ENCODE data around the gene TCL1A.

The TCL1A gene

GRCh38 chr14:95725685-95726336 lies 11.9 kb upstream of the TCL1A start:
- no peak overlapping the region for H3K4me3 ChIP-seq (ENCODE audit: low read length)
- H3K27ac ChIP-seq (ENCODE audit: low read depth, low read length) = no peak overlapping the region
- H3K4me1 ChIP-seq (ENCODE audit: control insufficient read depth, low read length) = peaks cover 9% of the 10 kb centered on the region
- H3K79me2 ChIP-seq (ENCODE audit: control insufficient read depth, low read length) = no peaks in the 10 kb centered on the region
- TF ChIP-seq EZH2phosphoT487 (IDR thresholded peaks at IDR 0.05; ENCODE audit: borderline replicate concordance, low read length) (no peak), CTCF (IDR thresholded peaks at IDR 0.05; ENCODE audit: low read depth, low read length, poor library complexity, severe bottlenecking) (no peak)
- no peaks in the 10 kb centered on the region for H3K9me2 ChIP-seq (replicated peaks; ENCODE audit: control insufficient read depth, low read length)
- H3K27me3 ChIP-seq (ENCODE audit: control insufficient read depth, low read length) = peaks cover 12% of the 10 kb centered on the region; the same call in 1 of the 2 replicates
- no peak overlapping the region for H3K4me2 ChIP-seq (ENCODE audit: low read length)
- no peaks in the 10 kb centered on the region for H3K9me3 ChIP-seq (ENCODE audit: control insufficient read depth, insufficient read depth, low read length)
- no peaks in the 10 kb centered on the region for H3K36me3 ChIP-seq (ENCODE audit: control insufficient read depth, low read length)
- H3F3A ChIP-seq (ENCODE audit: control insufficient read depth, insufficient read depth) = no peaks in the 10 kb centered on the region
- no peaks in the 10 kb centered on the region for H4K20me1 ChIP-seq (ENCODE audit: control insufficient read depth, insufficient read depth, low read depth, low read length)

GRCh38 chr14:95722525-95723190 lies 8.7 kb upstream of the TCL1A start:
- H3K36me3 ChIP-seq (ENCODE audit: control insufficient read depth, low read length) = no peaks in the 10 kb centered on the region
- H3K27me3 ChIP-seq (ENCODE audit: control insufficient read depth, low read length) = peaks cover 6% of the 10 kb centered on the region; the same call in 1 of the 2 replicates
- H3K9me3 ChIP-seq (ENCODE audit: control insufficient read depth, insufficient read depth, low read length) = no peaks in the 10 kb centered on the region
- TF ChIP-seq EZH2phosphoT487 (IDR thresholded peaks at IDR 0.05; ENCODE audit: borderline replicate concordance, low read length) (no peak), CTCF (IDR thresholded peaks at IDR 0.05; ENCODE audit: low read depth, low read length, poor library complexity, severe bottlenecking) (no peak)
- H3F3A ChIP-seq (ENCODE audit: control insufficient read depth, insufficient read depth) = no peaks in the 10 kb centered on the region
- H3K4me2 ChIP-seq (ENCODE audit: low read length) = no peak overlapping the region
- no peaks in the 10 kb centered on the region for H3K9me2 ChIP-seq (replicated peaks; ENCODE audit: control insufficient read depth, low read length)
- no peaks in the 10 kb centered on the region for H3K4me1 ChIP-seq (ENCODE audit: control insufficient read depth, low read length)
- H3K4me3 ChIP-seq (ENCODE audit: low read length) = no peak overlapping the region
- no peaks in the 10 kb centered on the region for H4K20me1 ChIP-seq (ENCODE audit: control insufficient read depth, insufficient read depth, low read depth, low read length)
- H3K27ac ChIP-seq (ENCODE audit: low read depth, low read length) = no peak overlapping the region
- no peaks in the 10 kb centered on the region for H3K79me2 ChIP-seq (ENCODE audit: control insufficient read depth, low read length)

- H3F3A ChIP-seq (ENCODE audit: control insufficient read depth, insufficient read depth) = no peaks in the 10 kb centered on the region
- 0 out of 2 replicates have a peak, but pooled peaks cover 6% of the 10 kb centered on the region for H3K36me3 ChIP-seq (ENCODE audit: control insufficient read depth, low read length)
- H4K20me1 ChIP-seq (ENCODE audit: control insufficient read depth, insufficient read depth, low read depth, low read length) = no peaks in the 10 kb centered on the region
- H3K4me2 ChIP-seq (ENCODE audit: low read length) = peak overlapping the region; percentile 63
- H3K79me2 ChIP-seq (ENCODE audit: control insufficient read depth, low read length) = no peaks in the 10 kb centered on the region
- no peaks in the 10 kb centered on the region for H3K9me3 ChIP-seq (ENCODE audit: control insufficient read depth, insufficient read depth, low read length)
- peak overlapping the region; percentile 50 for H3K4me3 ChIP-seq (ENCODE audit: low read length)
- H3K27ac ChIP-seq (ENCODE audit: low read depth, low read length) = no peak overlapping the region
- TF ChIP-seq EZH2phosphoT487 (IDR thresholded peaks at IDR 0.05; ENCODE audit: borderline replicate concordance, low read length) (no peak; the same call in 1 of the 2 replicates), CTCF (IDR thresholded peaks at IDR 0.05; ENCODE audit: low read depth, low read length, poor library complexity, severe bottlenecking) (no peak)
- H3K4me1 ChIP-seq (ENCODE audit: control insufficient read depth, low read length) = peaks cover 21% of the 10 kb centered on the region
- H3K9me2 ChIP-seq (replicated peaks; ENCODE audit: control insufficient read depth, low read length) = no peaks in the 10 kb centered on the region
- H3K27me3 ChIP-seq (ENCODE audit: control insufficient read depth, low read length) = peaks cover 47% of the 10 kb centered on the region
Measured at GRCh38 chr14:95712398-95712797, 1.5 kb downstream of the TCL1A start.
